ENCODE results near the gene FKBP2.

DNA sequence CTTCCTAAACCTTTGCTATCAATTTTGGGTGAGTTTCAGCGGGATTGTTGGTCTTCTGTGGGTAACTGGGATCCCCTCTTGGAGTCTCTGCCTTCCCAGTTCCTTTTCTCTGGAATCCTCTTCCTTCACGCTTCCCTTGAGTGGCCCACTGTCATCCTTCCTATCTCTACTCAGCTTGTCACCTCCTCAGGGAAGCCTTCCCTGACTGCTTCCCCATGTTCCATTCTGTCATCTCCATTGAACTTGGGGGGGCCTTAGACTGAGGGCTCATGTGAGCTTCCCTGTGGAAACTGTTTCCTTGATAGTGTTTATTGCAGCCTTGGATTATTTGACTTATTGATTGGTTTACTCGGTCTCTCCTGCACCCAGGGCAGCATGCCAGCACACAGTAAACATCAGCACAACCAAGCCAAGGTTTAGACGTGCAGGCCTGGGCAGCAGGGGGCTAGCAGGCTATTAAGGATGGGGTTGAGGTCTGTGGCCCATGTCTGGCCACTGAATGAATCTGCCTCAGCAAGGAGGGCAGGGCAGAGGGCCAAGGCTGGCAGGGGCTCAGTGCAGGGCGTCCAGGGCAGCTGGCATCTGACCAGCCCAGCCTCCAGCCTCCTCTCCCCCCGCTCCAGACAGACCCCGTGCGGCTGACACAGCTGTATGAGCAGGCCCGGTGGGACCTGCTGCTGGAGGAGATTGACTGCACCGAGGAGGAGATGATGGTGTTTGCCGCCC lies 22.1 kb upstream of the FKBP2 start:
- TF ChIP-seq, protein P1, sequence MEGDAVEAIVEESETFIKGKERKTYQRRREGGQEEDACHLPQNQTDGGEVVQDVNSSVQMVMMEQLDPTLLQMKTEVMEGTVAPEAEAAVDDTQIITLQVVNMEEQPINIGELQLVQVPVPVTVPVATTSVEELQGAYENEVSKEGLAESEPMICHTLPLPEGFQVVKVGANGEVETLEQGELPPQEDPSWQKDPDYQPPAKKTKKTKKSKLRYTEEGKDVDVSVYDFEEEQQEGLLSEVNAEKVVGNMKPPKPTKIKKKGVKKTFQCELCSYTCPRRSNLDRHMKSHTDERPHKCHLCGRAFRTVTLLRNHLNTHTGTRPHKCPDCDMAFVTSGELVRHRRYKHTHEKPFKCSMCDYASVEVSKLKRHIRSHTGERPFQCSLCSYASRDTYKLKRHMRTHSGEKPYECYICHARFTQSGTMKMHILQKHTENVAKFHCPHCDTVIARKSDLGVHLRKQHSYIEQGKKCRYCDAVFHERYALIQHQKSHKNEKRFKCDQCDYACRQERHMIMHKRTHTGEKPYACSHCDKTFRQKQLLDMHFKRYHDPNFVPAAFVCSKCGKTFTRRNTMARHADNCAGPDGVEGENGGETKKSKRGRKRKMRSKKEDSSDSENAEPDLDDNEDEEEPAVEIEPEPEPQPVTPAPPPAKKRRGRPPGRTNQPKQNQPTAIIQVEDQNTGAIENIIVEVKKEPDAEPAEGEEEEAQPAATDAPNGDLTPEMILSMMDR (IDR thresholded peaks at IDR 0.05; ENCODE audit: insufficient read depth, low read depth, low read length) = no peak
- TF ChIP-seq EZH2 (IDR thresholded peaks at IDR 0.05; ENCODE audit: insufficient read depth, low read length) = no peak
